CD1c-positive myeloid dendritic cell (primary cell): ENCODE data around the gene AHSA1.

Experiments
- DNase-seq: peaks from one replicate; pipeline ENCODE4 v3.0.0-alpha.2; 2016; ENCODE audit errors: extremely low spot score

The AHSA1 gene

GRCh38 chr14:77473921-77474320 lies 16.0 kb downstream of the AHSA1 start:
- no peak for DNase-seq

GRCh38 chr14:77474479-77475177 lies 16.7 kb downstream of the AHSA1 start:
- no peak for DNase-seq

- no peak for DNase-seq
These were observed 17.7 kb downstream of the AHSA1 start for GRCh38 chr14:77475432-77476115.

GRCh38 chr14:77478029-77478428 lies 20.1 kb downstream of the AHSA1 start:
- DNase-seq = no peak

GRCh38 chr14:77478796-77479195 lies 20.9 kb downstream of the AHSA1 start:
- peak; percentile 10 for DNase-seq

- no peak for DNase-seq
These were observed 24.5 kb downstream of the AHSA1 start for GRCh38 chr14:77482422-77482821.

- DNase-seq = no peak
These were observed 27.4 kb downstream of the AHSA1 start for GRCh38 chr14:77485256-77485655.

- DNase-seq = no peak
These were observed 28.2 kb downstream of the AHSA1 start for GRCh38 chr14:77485901-77486678.

GRCh38 chr14:77488558-77488957 lies 30.7 kb downstream of the AHSA1 start:
- DNase-seq = no peak

GRCh38 chr14:77489041-77489440 lies 31.1 kb downstream of the AHSA1 start:
- no peak for DNase-seq

- DNase-seq = no peak
These were observed 32.6 kb downstream of the AHSA1 start for GRCh38 chr14:77490347-77490986.

GRCh38 chr14:77491056-77491455 lies 33.2 kb downstream of the AHSA1 start:
- no peak for DNase-seq

GRCh38 chr14:77495334-77495733 lies 37.4 kb downstream of the AHSA1 start:
- no peak for DNase-seq

GRCh38 chr14:77498120-77498979 lies 40.5 kb downstream of the AHSA1 start, which contains the start of gene ISM2:
Gene ISM2 (minus strand): TSS chr14:77498816. CDS start chr14:77498793, 23 bp downstream.
- DNase-seq = peak; percentile 43

- no peak for DNase-seq
These were observed 41.2 kb downstream of the AHSA1 start for GRCh38 chr14:77498984-77499527.

GRCh38 chr14:77502109-77502782 lies 44.4 kb downstream of the AHSA1 start:
- DNase-seq = no peak

GRCh38 chr14:77503138-77503537 lies 45.2 kb downstream of the AHSA1 start:
- DNase-seq = no peak

GRCh38 chr14:77505031-77505430 lies 47.1 kb downstream of the AHSA1 start:
- DNase-seq = no peak

GRCh38 chr14:77507762-77508161 lies 49.9 kb downstream of the AHSA1 start:
- DNase-seq = no peak

GRCh38 chr14:77508249-77508648 lies 50.4 kb downstream of the AHSA1 start:
- DNase-seq = no peak
